Keratinocyte (primary cell): ENCODE measurements around the gene TPK1. TPM values are rescaled to one million over a fixed set of nuclear protein-coding genes. Genes with fewer than 3 reads are reported as not detected.

Experiments
- DNase-seq: peaks from one replicate; pipeline ENCODE4 v3.0.0-alpha.2; 2011; ENCODE audit warnings: low read depth, missing footprints, low spot score
- FAIRE-seq: peaks from 2 replicates; lab custom pipeline; 2011; peaks lifted over from hg19 to GRCh38; lab: Jason Lieb, UNC
- H2AFZ ChIP-seq: 2 replicates; pipeline ENCODE4 v1.6.0; 2012; ENCODE audit warnings: low read length, control low read depth, inconsistent platforms; ENCODE audit not compliant: control insufficient read depth
- H3K27ac ChIP-seq: 2 replicates; pipeline ENCODE4 v1.5.1; 2011; ENCODE audit warnings: low read length; ENCODE audit not compliant: control insufficient read depth, insufficient read depth
- H3K27me3 ChIP-seq: 3 replicates; pipeline ENCODE4 v1.6.0; 2011; ENCODE audit warnings: low read length; ENCODE audit not compliant: control insufficient read depth, insufficient read depth; ENCODE audit errors: extremely low read depth
- H3K36me3 ChIP-seq, 2 experiments: 2 replicates in 1 of 2; 3 replicates in 1 of 2; pipeline ENCODE4 v1.5.1; 2011; ENCODE audit warnings: low read length in 2 of 2, mild to moderate bottlenecking in 1 of 2; ENCODE audit not compliant: control insufficient read depth in 2 of 2, insufficient read depth in 2 of 2; ENCODE audit errors: extremely low read depth in 1 of 2
- H3K4me1 ChIP-seq: 3 replicates; pipeline ENCODE4 v1.5.1; 2011; ENCODE audit warnings: low read length; ENCODE audit not compliant: control insufficient read depth, insufficient read depth; ENCODE audit errors: extremely low read depth
- H3K4me2 ChIP-seq: 3 replicates; pipeline ENCODE4 v1.6.0; 2011; ENCODE audit warnings: low read depth, low read length; ENCODE audit not compliant: control insufficient read depth, insufficient read depth; ENCODE audit errors: extremely low read depth
- H3K4me3 ChIP-seq, 3 experiments: fragments of 200-600 bp in 1 of 3; sonication (generic) in 1 of 3; 2 replicates in 2 of 3; 3 replicates in 1 of 3; pipeline ENCODE4 v1.5.1; 2011 to 2016; ENCODE audit warnings: low read length in 3 of 3, mild to moderate bottlenecking in 3 of 3, control low read depth in 2 of 3, inconsistent platforms in 1 of 3, low read depth in 1 of 3, mixed read lengths in 1 of 3, mixed run types in 1 of 3, moderate library complexity in 1 of 3; ENCODE audit not compliant: control insufficient read depth in 2 of 3, insufficient read depth in 2 of 3; ENCODE audit errors: extremely low read depth in 1 of 3
- H3K79me2 ChIP-seq: 2 replicates; pipeline ENCODE4 v1.6.0; 2012; ENCODE audit warnings: low read length; ENCODE audit not compliant: control insufficient read depth, insufficient read depth
- H3K9ac ChIP-seq: 3 replicates; pipeline ENCODE4 v1.6.0; 2011; ENCODE audit warnings: low read length; ENCODE audit not compliant: control insufficient read depth, insufficient read depth; ENCODE audit errors: extremely low read depth
- H3K9me1 ChIP-seq: 3 replicates; pipeline ENCODE4 v1.6.0; 2011; ENCODE audit warnings: low read length; ENCODE audit not compliant: control insufficient read depth, insufficient read depth; ENCODE audit errors: extremely low read depth
- H3K9me3 ChIP-seq: 2 replicates; pipeline ENCODE4 v1.5.1; 2012; ENCODE audit warnings: low read depth, low read length; ENCODE audit not compliant: control insufficient read depth
- H4K20me1 ChIP-seq: 3 replicates; pipeline ENCODE4 v1.6.0; 2011; ENCODE audit warnings: low read length; ENCODE audit not compliant: control insufficient read depth, insufficient read depth; ENCODE audit errors: extremely low read depth
- EZH2 ChIP-seq: IDR thresholded peaks from one replicate; pipeline ENCODE4 v1.6.1; 2012; ENCODE audit warnings: inconsistent platforms, mild to moderate bottlenecking, low read length, moderate library complexity
- dilution Hi-C: fragments of 300-500 bp; cut with MboI; formaldehyde crosslinking; loops from one replicate; pipeline ENCODE4 v1.7.0; 2020; ENCODE audit warnings: low sequenced_read_pairs; ENCODE audit not compliant: extremely low pct_ligation_motif_present
- polyA plus RNA-seq, 5 experiments: library from polyadenylated mRNA; depleted of rRNA in 3 of 5; stranded (reverse) in 3 of 5; stranded (forward) in 1 of 5; unstranded in 1 of 5; fragments of >200 nt; gene quantifications; 1 replicate in 1 of 5; 2 replicates in 3 of 5; 3 replicates in 1 of 5; pipeline versions ENCODE4 v1.2.1 to v1.2.3, GENCODE V29; 2011 to 2012; ENCODE audit warnings: missing spikeins in 2 of 5, low read depth in 1 of 5, low replicate concordance in 1 of 5
- TF ChIP-seq, protein P1 (sequence below), 3 experiments: IDR thresholded peaks in 1 of 3; conservative IDR thresholded peaks in 1 of 3; optimal IDR thresholded peaks in 1 of 3; 2 replicates in 2 of 3; 3 replicates in 1 of 3; pipeline versions ENCODE3 to v1.5.1; 2011; ENCODE audit warnings: low read length in 3 of 3, mild to moderate bottlenecking in 3 of 3, moderate library complexity in 2 of 3, control low read depth in 1 of 3, inconsistent platforms in 1 of 3; ENCODE audit not compliant: insufficient read depth in 2 of 3; ENCODE audit errors: extremely low read depth in 1 of 3

The TPK1 gene
- polyA plus RNA-seq, 1 donor (not counting 4 experiments of a cell fraction or from before 2014, with no cell fraction given): 1.9 TPM

DNA sequence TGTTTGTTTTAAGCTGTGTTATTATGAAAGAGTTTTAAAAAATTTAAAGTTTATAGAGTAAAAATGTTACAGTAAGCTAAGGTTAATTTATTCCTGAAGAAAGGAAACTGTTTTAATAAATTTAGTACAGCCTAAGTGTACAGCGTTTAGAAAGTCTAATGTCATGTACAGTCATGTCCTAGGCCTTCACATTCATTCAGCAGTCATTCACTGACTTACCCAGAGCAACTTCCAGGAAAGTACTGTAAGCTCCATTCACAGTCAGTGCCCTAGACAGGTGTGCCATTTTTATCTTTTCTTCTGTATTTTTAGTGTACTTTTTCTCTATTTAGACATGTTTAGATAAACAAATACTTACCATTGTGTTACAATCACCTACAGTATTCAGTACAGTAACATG lies 126.8 kb downstream of the TPK1 start:
- H3K9me3 ChIP-seq: no peaks in the 10 kb centered on the region
- H3K4me1 ChIP-seq: no peaks in the 10 kb centered on the region
- DNase-seq (no peak), FAIRE-seq (no peak)
- TF ChIP-seq, protein P1, sequence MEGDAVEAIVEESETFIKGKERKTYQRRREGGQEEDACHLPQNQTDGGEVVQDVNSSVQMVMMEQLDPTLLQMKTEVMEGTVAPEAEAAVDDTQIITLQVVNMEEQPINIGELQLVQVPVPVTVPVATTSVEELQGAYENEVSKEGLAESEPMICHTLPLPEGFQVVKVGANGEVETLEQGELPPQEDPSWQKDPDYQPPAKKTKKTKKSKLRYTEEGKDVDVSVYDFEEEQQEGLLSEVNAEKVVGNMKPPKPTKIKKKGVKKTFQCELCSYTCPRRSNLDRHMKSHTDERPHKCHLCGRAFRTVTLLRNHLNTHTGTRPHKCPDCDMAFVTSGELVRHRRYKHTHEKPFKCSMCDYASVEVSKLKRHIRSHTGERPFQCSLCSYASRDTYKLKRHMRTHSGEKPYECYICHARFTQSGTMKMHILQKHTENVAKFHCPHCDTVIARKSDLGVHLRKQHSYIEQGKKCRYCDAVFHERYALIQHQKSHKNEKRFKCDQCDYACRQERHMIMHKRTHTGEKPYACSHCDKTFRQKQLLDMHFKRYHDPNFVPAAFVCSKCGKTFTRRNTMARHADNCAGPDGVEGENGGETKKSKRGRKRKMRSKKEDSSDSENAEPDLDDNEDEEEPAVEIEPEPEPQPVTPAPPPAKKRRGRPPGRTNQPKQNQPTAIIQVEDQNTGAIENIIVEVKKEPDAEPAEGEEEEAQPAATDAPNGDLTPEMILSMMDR (optimal IDR thresholded peaks at IDR 0.05 in 1 of 3, IDR thresholded peaks at IDR 0.05 in 1 of 3, conservative IDR thresholded peaks at IDR 0.05 in 1 of 3; ENCODE audit: extremely low read depth in 1 of 3, insufficient read depth in 2 of 3, low read length in 3 of 3): no peak
- TF ChIP-seq EZH2: no peak
- H3K4me2 ChIP-seq: no peak overlapping the region
- H3K27ac ChIP-seq: no peak overlapping the region
- no peak overlapping the region for H3K9ac ChIP-seq
- no peaks in the 10 kb centered on the region for H3K36me3 ChIP-seq
- no peak overlapping the region for H2AFZ ChIP-seq
- H3K9me1 ChIP-seq: no peaks in the 10 kb centered on the region
- no peak overlapping the region for H3K4me3 ChIP-seq
- no peaks in the 10 kb centered on the region for H3K27me3 ChIP-seq
- H3K79me2 ChIP-seq: no peaks in the 10 kb centered on the region
- H4K20me1 ChIP-seq: no peaks in the 10 kb centered on the region
- dilution Hi-C loops: no loop called here

DNA sequence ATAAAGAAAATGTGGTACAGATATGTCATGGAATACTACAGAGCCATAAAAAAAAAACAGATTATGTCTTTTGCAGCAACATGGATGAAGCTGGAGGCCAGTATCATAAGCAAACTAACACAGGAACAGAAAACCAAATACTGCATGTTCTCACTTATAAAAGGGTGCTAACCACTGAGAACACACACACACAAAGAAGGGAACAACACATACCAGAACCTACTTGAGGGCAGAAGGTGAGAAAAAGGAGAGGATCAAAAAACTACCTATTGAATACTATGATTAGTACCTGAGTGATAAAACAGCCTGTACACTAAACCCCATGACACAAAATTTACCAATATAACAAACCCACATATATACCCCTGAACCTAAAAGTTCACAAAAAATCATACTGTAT lies 144.6 kb downstream of the TPK1 start:
- Histone ChIP-seq H3K9ac (no peak overlapping the region), H3K4me2 (no peak overlapping the region), H4K20me1 (no peaks in the 10 kb centered on the region), H3K4me3 (no peak overlapping the region), H2AFZ (no peak overlapping the region), H3K9me3 (no peaks in the 10 kb centered on the region), H3K36me3 (no peaks in the 10 kb centered on the region), H3K27me3 (no peaks in the 10 kb centered on the region), H3K79me2 (no peaks in the 10 kb centered on the region), H3K4me1 (no peaks in the 10 kb centered on the region), H3K9me1 (no peaks in the 10 kb centered on the region), H3K27ac (no peak overlapping the region)
- DNase-seq (no peak), FAIRE-seq (no peak)
- TF ChIP-seq, protein P1 (optimal IDR thresholded peaks at IDR 0.05 in 1 of 3, IDR thresholded peaks at IDR 0.05 in 1 of 3, conservative IDR thresholded peaks at IDR 0.05 in 1 of 3; ENCODE audit: extremely low read depth in 1 of 3, insufficient read depth in 2 of 3, low read length in 3 of 3): no peak
- no peak for TF ChIP-seq EZH2
- dilution Hi-C loops: no loop called here
